Body of pancreas (tissue), 4 donors: ENCODE measurements around the gene SARS1.

ENCODE experiments used
- POLR2A ChIP-seq, 3 donors: fragments of 450-650 bp; IDR thresholded peaks; one replicate each; pipeline ENCODE4 v1.6.1; 2016; ENCODE audit warnings: antibody characterized with exemption in 3 of 3, mild to moderate bottlenecking in 2 of 3
- TF ChIP-seq, protein P1 (sequence below), 7 experiments: fragments of 450-650 bp in 4 of 7; fragments of 200-600 bp in 3 of 7; sonication (generic) in 3 of 7; IDR thresholded peaks; one replicate each; pipeline ENCODE4 v1.5.1; 2016 to 2019; ENCODE audit warnings: antibody characterized with exemption in 7 of 7

- no peak for TF ChIP-seq POLR2A (IDR thresholded peaks at IDR 0.05)
- TF ChIP-seq, protein P1, sequence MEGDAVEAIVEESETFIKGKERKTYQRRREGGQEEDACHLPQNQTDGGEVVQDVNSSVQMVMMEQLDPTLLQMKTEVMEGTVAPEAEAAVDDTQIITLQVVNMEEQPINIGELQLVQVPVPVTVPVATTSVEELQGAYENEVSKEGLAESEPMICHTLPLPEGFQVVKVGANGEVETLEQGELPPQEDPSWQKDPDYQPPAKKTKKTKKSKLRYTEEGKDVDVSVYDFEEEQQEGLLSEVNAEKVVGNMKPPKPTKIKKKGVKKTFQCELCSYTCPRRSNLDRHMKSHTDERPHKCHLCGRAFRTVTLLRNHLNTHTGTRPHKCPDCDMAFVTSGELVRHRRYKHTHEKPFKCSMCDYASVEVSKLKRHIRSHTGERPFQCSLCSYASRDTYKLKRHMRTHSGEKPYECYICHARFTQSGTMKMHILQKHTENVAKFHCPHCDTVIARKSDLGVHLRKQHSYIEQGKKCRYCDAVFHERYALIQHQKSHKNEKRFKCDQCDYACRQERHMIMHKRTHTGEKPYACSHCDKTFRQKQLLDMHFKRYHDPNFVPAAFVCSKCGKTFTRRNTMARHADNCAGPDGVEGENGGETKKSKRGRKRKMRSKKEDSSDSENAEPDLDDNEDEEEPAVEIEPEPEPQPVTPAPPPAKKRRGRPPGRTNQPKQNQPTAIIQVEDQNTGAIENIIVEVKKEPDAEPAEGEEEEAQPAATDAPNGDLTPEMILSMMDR (IDR thresholded peaks at IDR 0.05), result no peak
These were observed 46.2 kb downstream of the SARS1 start for GRCh38 chr1:109259674-109260557.
